ENCODE results near the gene SLC9A8. TPM values are rescaled to one million over a fixed set of nuclear protein-coding genes. Genes with fewer than 3 reads are reported as not detected.

Gene SLC9A8
- total RNA-seq, 1 experiment from 2014 or later = 6.5 TPM

GRCh38 chr20:49797344-49797615 is 15.3 kb upstream of the SLC9A8 start:
- ChIA-PET POLR2A (interaction anchor here (0.7 kb wide), 1 partner anchor 175 kb away, joined by 3 read pairs; no protein-coding TSS in a partner anchor), CTCF (interaction anchor here (0.5 to 0.8 kb wide), 2 partner anchors 14 to 189 kb away, joined by 3 read pairs; no protein-coding TSS in a partner anchor)
- ATAC-seq (no peak), DNase-seq (ENCODE audit: low spot score) (no peak)
- no peaks in the 10 kb centered on the region for H3K9me3 Mint-ChIP-seq
- H3K4me3 Mint-ChIP-seq = no peak overlapping the region
- no peaks in the 10 kb centered on the region for H3K36me3 Mint-ChIP-seq
- H3K27me3 Mint-ChIP-seq (ENCODE audit: low read depth) = no peaks in the 10 kb centered on the region
- TF ChIP-seq USF2 (CRISPR knock-in tag; IDR thresholded peaks at IDR 0.05) (no peak), ZNF219 (CRISPR knock-in tag; IDR thresholded peaks at IDR 0.05; ENCODE audit: borderline replicate concordance) (no peak), ZNF671 (CRISPR knock-in tag; IDR thresholded peaks at IDR 0.05) (no peak), CREM (CRISPR knock-in tag; IDR thresholded peaks at IDR 0.05) (no peak), GABPB1 (CRISPR knock-in tag; IDR thresholded peaks at IDR 0.05) (no peak), SMAD3 (CRISPR knock-in tag; IDR thresholded peaks at IDR 0.05; ENCODE audit: borderline replicate concordance) (no peak), ATF3 (CRISPR knock-in tag; conservative IDR thresholded peaks at IDR 0.05) (no peak), ZBTB21 (CRISPR knock-in tag; IDR thresholded peaks at IDR 0.05; ENCODE audit: borderline replicate concordance) (no peak)
- no peak overlapping the region for H3K27ac Mint-ChIP-seq
- H3K4me1 Mint-ChIP-seq = no peaks in the 10 kb centered on the region

GRCh38 chr20:49798718-49799117 is 13.9 kb upstream of the SLC9A8 start:
- DNase-seq (ENCODE audit: low spot score) (no peak), ATAC-seq (no peak)
- Mint-ChIP-seq H3K36me3 (no peaks in the 10 kb centered on the region), H3K27ac (no peak overlapping the region), H3K4me3 (no peak overlapping the region), H3K4me1 (no peaks in the 10 kb centered on the region), H3K9me3 (no peaks in the 10 kb centered on the region), H3K27me3 (ENCODE audit: low read depth) (no peaks in the 10 kb centered on the region)
- TF ChIP-seq JAZF1 (CRISPR knock-in tag; IDR thresholded peaks at IDR 0.05) (no peak), AR (CRISPR knock-in tag; IDR thresholded peaks at IDR 0.05) (no peak), USF2 (CRISPR knock-in tag; IDR thresholded peaks at IDR 0.05) (no peak), MAX (CRISPR knock-in tag; IDR thresholded peaks at IDR 0.05) (no peak), TP53 (CRISPR knock-in tag; IDR thresholded peaks at IDR 0.05) (no peak), ZNF317 (CRISPR knock-in tag; IDR thresholded peaks at IDR 0.05; ENCODE audit: borderline replicate concordance, low read depth) (no peak), ETV6 (CRISPR knock-in tag; IDR thresholded peaks at IDR 0.05) (no peak)
- POLR2A ChIA-PET = no interaction called here
- CTCF ChIA-PET = interaction anchor here (0.5 to 1.3 kb wide), 2 partner anchors 14 to 131 kb away, joined by 3 to 5 read pairs; partner anchors contain the start of gene SLC9A8

DNA sequence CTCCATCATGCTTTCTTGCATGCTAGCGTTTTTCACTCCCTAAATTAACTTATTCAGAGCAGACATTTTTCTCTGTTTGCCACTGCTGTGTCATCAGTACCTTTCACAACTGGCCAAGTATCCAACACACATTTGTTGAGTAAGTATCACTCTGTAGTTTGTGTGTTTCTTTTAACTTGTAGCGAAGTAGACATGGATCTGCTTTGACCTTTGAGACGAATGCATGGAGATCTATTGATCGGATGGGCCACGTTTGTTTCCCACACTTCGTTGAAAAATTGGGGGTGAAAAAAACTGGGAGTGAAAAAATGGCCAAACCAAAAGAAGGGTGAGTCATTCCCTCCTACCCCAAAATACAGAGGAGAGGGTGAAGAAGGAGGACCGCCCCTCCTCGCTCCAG is 12.9 kb upstream of the SLC9A8 start:
- ATAC-seq (no peak), DNase-seq (ENCODE audit: low spot score) (no peak)
- TF ChIP-seq ZNF396 (CRISPR knock-in tag; IDR thresholded peaks at IDR 0.05; ENCODE audit: borderline replicate concordance) = no peak
- no peak for TF ChIP-seq NFATC4 (CRISPR knock-in tag; IDR thresholded peaks at IDR 0.05)
- no peak for TF ChIP-seq MYBL2 (CRISPR knock-in tag; IDR thresholded peaks at IDR 0.05)
- no peak for TF ChIP-seq GABPB1 (CRISPR knock-in tag; IDR thresholded peaks at IDR 0.05)
- no peak for TF ChIP-seq NR3C1 (CRISPR knock-in tag; conservative IDR thresholded peaks at IDR 0.05; ENCODE audit: low read depth)
- no peak for TF ChIP-seq E2F5 (CRISPR knock-in tag; IDR thresholded peaks at IDR 0.05)
- TF ChIP-seq SOX15 (CRISPR knock-in tag; IDR thresholded peaks at IDR 0.05) = no peak
- TF ChIP-seq, protein P1, sequence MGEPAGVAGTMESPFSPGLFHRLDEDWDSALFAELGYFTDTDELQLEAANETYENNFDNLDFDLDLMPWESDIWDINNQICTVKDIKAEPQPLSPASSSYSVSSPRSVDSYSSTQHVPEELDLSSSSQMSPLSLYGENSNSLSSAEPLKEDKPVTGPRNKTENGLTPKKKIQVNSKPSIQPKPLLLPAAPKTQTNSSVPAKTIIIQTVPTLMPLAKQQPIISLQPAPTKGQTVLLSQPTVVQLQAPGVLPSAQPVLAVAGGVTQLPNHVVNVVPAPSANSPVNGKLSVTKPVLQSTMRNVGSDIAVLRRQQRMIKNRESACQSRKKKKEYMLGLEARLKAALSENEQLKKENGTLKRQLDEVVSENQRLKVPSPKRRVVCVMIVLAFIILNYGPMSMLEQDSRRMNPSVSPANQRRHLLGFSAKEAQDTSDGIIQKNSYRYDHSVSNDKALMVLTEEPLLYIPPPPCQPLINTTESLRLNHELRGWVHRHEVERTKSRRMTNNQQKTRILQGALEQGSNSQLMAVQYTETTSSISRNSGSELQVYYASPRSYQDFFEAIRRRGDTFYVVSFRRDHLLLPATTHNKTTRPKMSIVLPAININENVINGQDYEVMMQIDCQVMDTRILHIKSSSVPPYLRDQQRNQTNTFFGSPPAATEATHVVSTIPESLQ (CRISPR knock-in tag; IDR thresholded peaks at IDR 0.05) = no peak
- TF ChIP-seq EMX1 (CRISPR knock-in tag; IDR thresholded peaks at IDR 0.05) = no peak
- no peak for TF ChIP-seq IRF2 (CRISPR knock-in tag; IDR thresholded peaks at IDR 0.05; ENCODE audit: borderline replicate concordance, low read depth)
- TF ChIP-seq, protein P2, sequence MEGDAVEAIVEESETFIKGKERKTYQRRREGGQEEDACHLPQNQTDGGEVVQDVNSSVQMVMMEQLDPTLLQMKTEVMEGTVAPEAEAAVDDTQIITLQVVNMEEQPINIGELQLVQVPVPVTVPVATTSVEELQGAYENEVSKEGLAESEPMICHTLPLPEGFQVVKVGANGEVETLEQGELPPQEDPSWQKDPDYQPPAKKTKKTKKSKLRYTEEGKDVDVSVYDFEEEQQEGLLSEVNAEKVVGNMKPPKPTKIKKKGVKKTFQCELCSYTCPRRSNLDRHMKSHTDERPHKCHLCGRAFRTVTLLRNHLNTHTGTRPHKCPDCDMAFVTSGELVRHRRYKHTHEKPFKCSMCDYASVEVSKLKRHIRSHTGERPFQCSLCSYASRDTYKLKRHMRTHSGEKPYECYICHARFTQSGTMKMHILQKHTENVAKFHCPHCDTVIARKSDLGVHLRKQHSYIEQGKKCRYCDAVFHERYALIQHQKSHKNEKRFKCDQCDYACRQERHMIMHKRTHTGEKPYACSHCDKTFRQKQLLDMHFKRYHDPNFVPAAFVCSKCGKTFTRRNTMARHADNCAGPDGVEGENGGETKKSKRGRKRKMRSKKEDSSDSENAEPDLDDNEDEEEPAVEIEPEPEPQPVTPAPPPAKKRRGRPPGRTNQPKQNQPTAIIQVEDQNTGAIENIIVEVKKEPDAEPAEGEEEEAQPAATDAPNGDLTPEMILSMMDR (IDR thresholded peaks at IDR 0.05) = no peak
- TF ChIP-seq ESRRA (CRISPR knock-in tag; IDR thresholded peaks at IDR 0.05; ENCODE audit: borderline replicate concordance) = no peak
- no peaks in the 10 kb centered on the region for H3K36me3 Mint-ChIP-seq
- H3K4me3 Mint-ChIP-seq = no peak overlapping the region
- H3K9me3 Mint-ChIP-seq = no peaks in the 10 kb centered on the region
- H3K27ac Mint-ChIP-seq = no peak overlapping the region
- CTCF ChIA-PET = no interaction called here
- H3K27me3 Mint-ChIP-seq (ENCODE audit: low read depth) = no peaks in the 10 kb centered on the region
- POLR2A ChIA-PET = no interaction called here
- H3K4me1 Mint-ChIP-seq = no peaks in the 10 kb centered on the region
